M059J (cell line): Measurements from ENCODE around the gene CD99L2. TPM values are rescaled to one million over a fixed set of nuclear protein-coding genes. Genes with fewer than 3 reads are reported as not detected.
A peak's percentile ranks its signal among the peaks of the same experiment; 100 is the strongest.

ENCODE experiments used
- DNase-seq: peaks from one replicate; pipeline ENCODE4 v3.0.0-alpha.2; 2012; ENCODE audit warnings: low read depth
- total RNA-seq: library from RNA; depleted of rRNA; stranded (reverse); fragments of >200 nt; shearing (Covaris generic); gene quantifications from 2 replicates; pipeline ENCODE4 v1.2.3, GENCODE V29; 2014

Gene CD99L2
- total RNA-seq, 1 experiment from 2014 or later: 91.4 TPM

- DNase-seq: no peak
Measured at GRCh38 chrX:150792949-150793527, 105.4 kb downstream of the CD99L2 start.

GRCh38 chrX:150790021-150790420, 108.4 kb downstream of the CD99L2 start:
- no peak for DNase-seq

GRCh38 chrX:150781677-150782076, 116.8 kb downstream of the CD99L2 start:
- DNase-seq: no peak

- DNase-seq: no peak
Measured at GRCh38 chrX:150779385-150779784, 119.1 kb downstream of the CD99L2 start.

GRCh38 chrX:150777328-150777992, 121.0 kb downstream of the CD99L2 start:
- DNase-seq: no peak

GRCh38 chrX:150775569-150776350, 122.7 kb downstream of the CD99L2 start:
- DNase-seq: no peak

GRCh38 chrX:150774798-150775568, 123.5 kb downstream of the CD99L2 start:
- no peak for DNase-seq

- no peak for DNase-seq
Measured at GRCh38 chrX:150773634-150774033, 124.8 kb downstream of the CD99L2 start.

GRCh38 chrX:150773117-150773516, 125.4 kb downstream of the CD99L2 start:
- no peak for DNase-seq

GRCh38 chrX:150772150-150772970, 126.1 kb downstream of the CD99L2 start:
- peak; percentile 67 for DNase-seq

GRCh38 chrX:150771116-150771515, 127.4 kb downstream of the CD99L2 start:
- DNase-seq: no peak

- DNase-seq: no peak
Measured at GRCh38 chrX:150770623-150771022, 127.8 kb downstream of the CD99L2 start.

GRCh38 chrX:150769408-150769807, 129.1 kb downstream of the CD99L2 start:
- no peak for DNase-seq

- DNase-seq: no peak
Measured at GRCh38 chrX:150768580-150769190, 129.8 kb downstream of the CD99L2 start.

- DNase-seq: no peak
Measured at GRCh38 chrX:150768132-150768485, 130.4 kb downstream of the CD99L2 start.

GRCh38 chrX:150767475-150768131, 130.9 kb downstream of the CD99L2 start:
- DNase-seq: peak; percentile 49

- peak; percentile 5 for DNase-seq
Measured at GRCh38 chrX:150767045-150767395, 131.4 kb downstream of the CD99L2 start.

- peak; percentile 14 for DNase-seq
Measured at GRCh38 chrX:150766351-150767044, 132.0 kb downstream of the CD99L2 start.

GRCh38 chrX:150765782-150766350, 132.6 kb downstream of the CD99L2 start:
- no peak for DNase-seq
